H1 (cell line): ENCODE measurements around the gene RGS4. TPM values are rescaled to one million over a fixed set of nuclear protein-coding genes. Genes with fewer than 3 reads are reported as not detected.

Experiments
- BACH1 ChIP-seq: IDR thresholded peaks from 2 replicates; pipeline ENCODE4 v1.6.1; 2012; ENCODE audit warnings: low read length, improper control_type of control experiment
- BCL11A ChIP-seq, 2 experiments: IDR thresholded peaks; one replicate each; pipeline ENCODE4 v1.6.1; 2011; ENCODE audit warnings: low read depth in 2 of 2, low read length in 2 of 2, mild to moderate bottlenecking in 2 of 2
- CBX8 ChIP-seq: fragments of 300-800, 300-1000 bp; sonication (generic); IDR thresholded peaks from 2 replicates; pipeline ENCODE4 v1.7.1; 2016; ENCODE audit warnings: low read depth, low read length, borderline replicate concordance
- CREB1 ChIP-seq: IDR thresholded peaks from 2 replicates; pipeline ENCODE4 v1.6.1; 2012; ENCODE audit warnings: inconsistent platforms
- FOSL1 ChIP-seq: IDR thresholded peaks from 2 replicates; pipeline ENCODE4 v1.6.1; 2011; ENCODE audit warnings: mild to moderate bottlenecking, low read depth, low read length, moderate library complexity; ENCODE audit not compliant: insufficient read depth
- SIN3A ChIP-seq, 2 experiments: IDR thresholded peaks in 1 of 2; conservative IDR thresholded peaks in 1 of 2; 2 replicates each; pipeline ENCODE4 v1.6.1; 2011 to 2012; ENCODE audit warnings: low read length in 2 of 2, improper control_type of control experiment in 1 of 2, low read depth in 1 of 2, mild to moderate bottlenecking in 1 of 2
- polyA plus RNA-seq, 7 experiments: library from polyadenylated mRNA; depleted of rRNA in 3 of 7; stranded (reverse) in 5 of 7; unstranded in 2 of 7; fragments of >200 nt in 5 of 7; fragments of 200-250 nt in 2 of 7; gene quantifications; 1 replicate in 5 of 7; 2 replicates in 1 of 7; 4 replicates in 1 of 7; pipeline versions ENCODE4 v1.2.1 to v1.2.3, GENCODE V29; 2011 to 2013; ENCODE audit warnings: missing spikeins in 2 of 7, mixed read lengths in 2 of 7
- total RNA-seq: library from RNA; stranded (reverse); fragmentation: NEBNext Ultra II Directional; extraction: Animal tissue kit (Norgen Biotek cat#: 25700); gene quantifications from 2 replicates; pipeline ENCODE4 v1.2.1, GENCODE V29; 2021

RGS4 gene
- total and polyA plus RNA-seq, 2 of the 8 experiments (the other 6 are each of a cell fraction or from before 2014, with no cell fraction given), result 0.26 to 0.74 TPM

GRCh38 chr1:163104385-163105099 is 35.4 kb downstream of the RGS4 start (continued):
- TF ChIP-seq BCL11A (IDR thresholded peaks at IDR 0.05; ENCODE audit: low read depth in 2 of 2, low read length in 2 of 2) (no peak), FOSL1 (no peak), CBX8 (no peak), CREB1 (no peak), BACH1 (no peak), SIN3A (conservative IDR thresholded peaks at IDR 0.05 in 1 of 2, IDR thresholded peaks at IDR 0.05 in 1 of 2; ENCODE audit: low read depth in 1 of 2, low read length in 2 of 2) (no peak)
